Keratinocyte (primary cell): ENCODE data around the gene ZNF45. TPM values are rescaled to one million over a fixed set of nuclear protein-coding genes. Genes with fewer than 3 reads are reported as not detected.

Experiments used
- DNase-seq: peaks from one replicate; pipeline ENCODE4 v3.0.0-alpha.2; 2011; ENCODE audit warnings: low read depth, missing footprints, low spot score
- FAIRE-seq: peaks from 2 replicates; lab custom pipeline; 2011; peaks lifted over from hg19 to GRCh38; lab: Jason Lieb, UNC
- H2AFZ ChIP-seq: 2 replicates; pipeline ENCODE4 v1.6.0; 2012; ENCODE audit warnings: low read length, control low read depth, inconsistent platforms; ENCODE audit not compliant: control insufficient read depth
- H3K27ac ChIP-seq: 2 replicates; pipeline ENCODE4 v1.5.1; 2011; ENCODE audit warnings: low read length; ENCODE audit not compliant: control insufficient read depth, insufficient read depth
- H3K27me3 ChIP-seq: 3 replicates; pipeline ENCODE4 v1.6.0; 2011; ENCODE audit warnings: low read length; ENCODE audit not compliant: control insufficient read depth, insufficient read depth; ENCODE audit errors: extremely low read depth
- H3K36me3 ChIP-seq, 2 experiments: 2 replicates in 1 of 2; 3 replicates in 1 of 2; pipeline ENCODE4 v1.5.1; 2011; ENCODE audit warnings: low read length in 2 of 2, mild to moderate bottlenecking in 1 of 2; ENCODE audit not compliant: control insufficient read depth in 2 of 2, insufficient read depth in 2 of 2; ENCODE audit errors: extremely low read depth in 1 of 2
- H3K4me1 ChIP-seq: 3 replicates; pipeline ENCODE4 v1.5.1; 2011; ENCODE audit warnings: low read length; ENCODE audit not compliant: control insufficient read depth, insufficient read depth; ENCODE audit errors: extremely low read depth
- H3K4me2 ChIP-seq: 3 replicates; pipeline ENCODE4 v1.6.0; 2011; ENCODE audit warnings: low read depth, low read length; ENCODE audit not compliant: control insufficient read depth, insufficient read depth; ENCODE audit errors: extremely low read depth
- H3K4me3 ChIP-seq, 3 experiments: fragments of 200-600 bp in 1 of 3; sonication (generic) in 1 of 3; 2 replicates in 2 of 3; 3 replicates in 1 of 3; pipeline ENCODE4 v1.5.1; 2011 to 2016; ENCODE audit warnings: low read length in 3 of 3, mild to moderate bottlenecking in 3 of 3, control low read depth in 2 of 3, inconsistent platforms in 1 of 3, low read depth in 1 of 3, mixed read lengths in 1 of 3, mixed run types in 1 of 3, moderate library complexity in 1 of 3; ENCODE audit not compliant: control insufficient read depth in 2 of 3, insufficient read depth in 2 of 3; ENCODE audit errors: extremely low read depth in 1 of 3
- H3K79me2 ChIP-seq: 2 replicates; pipeline ENCODE4 v1.6.0; 2012; ENCODE audit warnings: low read length; ENCODE audit not compliant: control insufficient read depth, insufficient read depth
- H3K9ac ChIP-seq: 3 replicates; pipeline ENCODE4 v1.6.0; 2011; ENCODE audit warnings: low read length; ENCODE audit not compliant: control insufficient read depth, insufficient read depth; ENCODE audit errors: extremely low read depth
- H3K9me1 ChIP-seq: 3 replicates; pipeline ENCODE4 v1.6.0; 2011; ENCODE audit warnings: low read length; ENCODE audit not compliant: control insufficient read depth, insufficient read depth; ENCODE audit errors: extremely low read depth
- H3K9me3 ChIP-seq: 2 replicates; pipeline ENCODE4 v1.5.1; 2012; ENCODE audit warnings: low read depth, low read length; ENCODE audit not compliant: control insufficient read depth
- H4K20me1 ChIP-seq: 3 replicates; pipeline ENCODE4 v1.6.0; 2011; ENCODE audit warnings: low read length; ENCODE audit not compliant: control insufficient read depth, insufficient read depth; ENCODE audit errors: extremely low read depth
- CTCF ChIP-seq, 3 experiments: IDR thresholded peaks in 1 of 3; conservative IDR thresholded peaks in 1 of 3; optimal IDR thresholded peaks in 1 of 3; 2 replicates in 2 of 3; 3 replicates in 1 of 3; pipeline versions ENCODE3 to v1.5.1; 2011; ENCODE audit warnings: low read length in 3 of 3, mild to moderate bottlenecking in 3 of 3, moderate library complexity in 2 of 3, control low read depth in 1 of 3, inconsistent platforms in 1 of 3; ENCODE audit not compliant: insufficient read depth in 2 of 3; ENCODE audit errors: extremely low read depth in 1 of 3
- EZH2 ChIP-seq: IDR thresholded peaks from one replicate; pipeline ENCODE4 v1.6.1; 2012; ENCODE audit warnings: inconsistent platforms, mild to moderate bottlenecking, low read length, moderate library complexity
- dilution Hi-C: fragments of 300-500 bp; cut with MboI; formaldehyde crosslinking; loops from one replicate; pipeline ENCODE4 v1.7.0; 2020; ENCODE audit warnings: low sequenced_read_pairs; ENCODE audit not compliant: extremely low pct_ligation_motif_present
- polyA plus RNA-seq, 5 experiments: library from polyadenylated mRNA; depleted of rRNA in 3 of 5; stranded (reverse) in 3 of 5; stranded (forward) in 1 of 5; unstranded in 1 of 5; fragments of >200 nt; gene quantifications; 1 replicate in 1 of 5; 2 replicates in 3 of 5; 3 replicates in 1 of 5; pipeline versions ENCODE4 v1.2.1 to v1.2.3, GENCODE V29; 2011 to 2012; ENCODE audit warnings: missing spikeins in 2 of 5, low read depth in 1 of 5, low replicate concordance in 1 of 5

Gene ZNF45
- polyA plus RNA-seq, 1 donor (not counting 4 experiments of a cell fraction or from before 2014, with no cell fraction given) = 9.1 TPM

DNA sequence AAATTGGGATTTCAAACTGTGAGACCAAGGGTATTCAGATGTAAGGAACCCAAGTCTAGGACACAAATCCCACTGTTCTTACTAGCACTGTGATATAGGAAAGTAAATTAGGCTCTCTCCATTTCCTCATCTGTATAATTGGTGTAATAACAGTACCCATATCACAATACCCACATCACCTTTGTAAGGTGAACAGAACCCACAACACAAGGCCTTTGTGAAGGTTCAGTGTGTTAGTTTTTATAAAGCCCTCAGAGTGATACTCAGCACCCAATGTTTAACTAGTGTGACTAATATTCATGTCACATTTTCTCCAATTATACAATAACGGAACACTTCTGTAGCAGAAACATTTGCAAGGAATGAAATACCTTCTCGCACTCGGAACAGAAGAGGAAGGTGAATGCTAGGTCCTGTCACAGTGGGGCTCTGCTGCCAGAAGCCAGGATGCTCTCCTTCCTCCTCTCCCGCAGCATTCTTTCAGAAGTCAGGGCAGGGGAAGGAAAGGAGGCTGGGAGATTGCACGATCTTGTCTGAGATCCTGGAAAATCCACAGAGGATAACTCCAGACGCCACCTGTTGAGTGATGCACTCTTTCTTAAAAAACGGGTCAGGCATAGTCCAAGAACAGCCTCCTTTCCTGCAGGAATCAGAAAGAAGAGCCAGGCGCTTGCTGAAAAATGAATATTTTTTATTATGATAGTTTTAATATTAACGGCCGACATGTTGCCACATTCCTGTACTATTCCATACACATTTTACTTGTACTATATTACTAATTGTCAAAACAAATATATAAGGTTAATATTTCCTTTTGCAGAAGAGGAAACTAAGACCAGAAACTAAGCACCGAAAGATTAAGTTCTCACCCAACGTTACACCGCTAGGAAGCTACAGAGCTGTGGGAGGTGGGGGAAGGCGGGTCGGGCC, 762 bp downstream of the ZNF45 start:
- Histone ChIP-seq H3K9me3 (no peaks in the 10 kb centered on the region), H3K79me2 (no peaks in the 10 kb centered on the region), H3K9me1 (no peaks in the 10 kb centered on the region), H3K4me2 (peak overlapping the region; percentile 85), H3K27ac (peak overlapping the region; percentile 48), H2AFZ (peak overlapping the region; percentile 95), H3K9ac (peak overlapping the region; percentile 80), H3K4me1 (peaks cover 13% of the 10 kb centered on the region), H3K4me3 (peak overlapping the region; percentile 65 to 83 (median 80)), H3K36me3 (peaks cover 5 to 6% of the 10 kb centered on the region in 2 experiments), H4K20me1 (no peaks in the 10 kb centered on the region), H3K27me3 (no peaks in the 10 kb centered on the region)
- FAIRE-seq = no peak
- dilution Hi-C loops = no loop called here
- no peak for TF ChIP-seq CTCF (optimal IDR thresholded peaks at IDR 0.05 in 1 of 3, IDR thresholded peaks at IDR 0.05 in 1 of 3, conservative IDR thresholded peaks at IDR 0.05 in 1 of 3; ENCODE audit: extremely low read depth in 1 of 3, insufficient read depth in 2 of 3, low read length in 3 of 3)
- no peak for TF ChIP-seq EZH2
- DNase-seq = no peak

GRCh38 chr19:43928820-43929219, 6.3 kb downstream of the ZNF45 start:
- no peaks in the 10 kb centered on the region for H3K9me3 ChIP-seq
- H2AFZ ChIP-seq = no peak overlapping the region
- no peak overlapping the region for H3K4me2 ChIP-seq
- H3K4me3 ChIP-seq = no peak overlapping the region
- no peaks in the 10 kb centered on the region for H3K79me2 ChIP-seq
- FAIRE-seq = no peak
- no peaks in the 10 kb centered on the region for H4K20me1 ChIP-seq
- peaks cover 5 to 23% of the 10 kb centered on the region in 2 experiments for H3K36me3 ChIP-seq
- DNase-seq = no peak
- TF ChIP-seq EZH2 (no peak), CTCF (optimal IDR thresholded peaks at IDR 0.05 in 1 of 3, IDR thresholded peaks at IDR 0.05 in 1 of 3, conservative IDR thresholded peaks at IDR 0.05 in 1 of 3; ENCODE audit: extremely low read depth in 1 of 3, insufficient read depth in 2 of 3, low read length in 3 of 3) (no peak)
- H3K4me1 ChIP-seq = peaks cover 2% of the 10 kb centered on the region
- H3K9ac ChIP-seq = no peak overlapping the region
- H3K9me1 ChIP-seq = no peaks in the 10 kb centered on the region
- H3K27me3 ChIP-seq = no peaks in the 10 kb centered on the region
- no peak overlapping the region for H3K27ac ChIP-seq
- dilution Hi-C loops = no loop called here
